GM18861 (cell line): ENCODE results near the gene KCNE2.
A peak's percentile ranks its signal among the peaks of the same experiment; 100 is the strongest.

Experiments
- ATAC-seq: cut with Tn5 transposase; IDR thresholded peaks from one replicate; pipeline ENCODE4 v1.9.1; 2021; ENCODE audit not compliant: unreplicated experiment

Gene KCNE2, protein sequence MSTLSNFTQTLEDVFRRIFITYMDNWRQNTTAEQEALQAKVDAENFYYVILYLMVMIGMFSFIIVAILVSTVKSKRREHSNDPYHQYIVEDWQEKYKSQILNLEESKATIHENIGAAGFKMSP

DNA sequence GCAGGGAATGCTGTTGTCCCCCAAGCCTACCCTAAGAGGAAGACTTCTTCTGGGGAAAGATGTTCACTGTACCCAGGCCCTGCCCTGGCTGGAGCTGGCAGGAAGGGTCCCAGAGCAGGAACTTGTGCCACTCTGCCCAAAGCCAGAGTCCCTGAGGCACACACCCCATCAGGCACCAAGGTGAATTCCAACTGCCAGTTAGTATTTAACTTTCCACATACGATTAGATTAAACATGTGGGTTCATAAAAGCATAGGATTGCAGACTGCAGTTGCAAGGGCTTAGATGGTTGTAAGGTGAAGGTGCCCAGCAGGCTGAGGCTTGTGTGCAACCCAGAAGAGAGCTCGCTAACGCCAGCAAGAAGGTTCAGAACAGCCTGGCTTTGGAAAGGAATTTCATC is at the start of gene KCNE2:
KCNE2 (plus strand) TSS at position 274 of the 400 bp plus-strand sequence. CDS start 6,473 bp downstream, outside the sequence.
- ATAC-seq: no peak

DNA sequence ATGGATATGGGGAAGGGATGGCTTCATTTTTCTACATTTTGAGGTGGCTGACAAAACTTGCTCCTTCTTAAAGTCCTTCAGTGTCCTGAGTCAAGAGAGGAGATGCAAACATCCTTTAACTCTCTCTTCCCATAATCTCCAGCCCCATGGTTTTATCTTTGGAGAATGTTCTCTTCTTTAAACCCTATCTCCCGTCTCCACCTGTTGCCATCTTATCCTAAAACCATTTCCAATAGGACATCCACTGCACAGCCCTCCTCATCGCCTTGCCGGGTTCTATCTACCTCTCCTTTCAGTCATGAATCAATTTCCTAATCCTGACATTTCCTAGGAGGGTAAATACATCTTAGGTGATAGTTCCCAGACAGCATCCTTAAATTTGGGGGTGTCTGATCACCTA is 44.2 kb upstream of the KCNE2 start:
- no peak for ATAC-seq

DNA sequence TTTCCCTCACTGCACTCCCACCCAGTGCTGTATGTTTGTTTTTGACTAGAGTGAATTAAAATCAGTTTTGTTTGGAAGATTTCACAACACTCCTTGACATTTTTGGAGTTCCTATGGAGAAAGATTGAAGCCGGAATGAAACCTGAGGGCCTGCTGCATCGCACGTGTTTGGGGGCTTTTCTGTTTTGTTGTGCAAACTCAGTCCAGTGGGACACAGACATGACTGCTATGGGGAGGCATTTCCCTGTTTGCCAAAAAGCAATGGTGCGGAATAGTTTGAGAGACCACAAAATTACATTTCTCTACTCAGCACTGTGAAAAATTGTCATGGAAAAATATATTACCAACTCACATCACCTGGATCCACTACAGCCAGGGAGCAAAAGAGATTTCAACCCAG is 43.8 kb upstream of the KCNE2 start:
- ATAC-seq: no peak

DNA sequence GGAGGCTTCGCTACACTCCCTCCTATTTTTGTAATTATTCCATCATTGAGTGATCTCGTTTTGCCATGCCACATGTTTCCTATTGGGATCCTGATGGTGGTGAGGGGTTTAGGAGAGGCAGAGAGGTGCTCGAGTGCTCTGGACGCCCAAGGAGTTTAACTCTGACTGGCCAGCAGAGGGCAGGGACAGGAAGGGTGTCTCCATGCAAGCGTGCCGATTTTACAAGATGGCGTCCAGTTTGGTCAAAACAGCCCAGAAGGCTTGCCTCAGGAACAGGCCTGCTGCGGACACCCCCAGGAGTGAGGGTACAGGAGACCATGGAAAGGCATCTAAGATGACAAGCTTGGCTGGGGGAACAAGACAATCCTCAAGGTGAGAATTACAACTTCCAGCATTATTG is 33.8 kb upstream of the KCNE2 start:
- ATAC-seq: no peak

DNA sequence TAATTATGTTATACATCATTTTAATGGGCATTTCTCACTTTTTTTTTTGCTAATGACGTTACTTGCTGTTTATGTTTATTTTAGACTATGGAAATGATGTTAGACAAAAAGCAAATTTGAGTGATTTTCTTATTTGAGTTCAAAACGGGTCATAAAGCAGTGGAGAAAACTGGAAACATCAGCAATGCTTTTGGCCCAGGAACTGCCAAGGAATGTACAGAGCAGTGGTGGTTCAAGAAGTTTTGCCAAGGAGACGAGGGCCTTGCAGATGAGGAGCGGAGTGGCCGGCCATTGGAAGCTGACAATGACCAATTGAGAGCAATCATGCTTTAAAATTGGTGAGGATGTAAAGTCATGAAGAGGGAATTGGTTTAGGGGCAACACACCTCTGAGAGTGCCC is 32.1 kb upstream of the KCNE2 start:
- no peak for ATAC-seq

DNA sequence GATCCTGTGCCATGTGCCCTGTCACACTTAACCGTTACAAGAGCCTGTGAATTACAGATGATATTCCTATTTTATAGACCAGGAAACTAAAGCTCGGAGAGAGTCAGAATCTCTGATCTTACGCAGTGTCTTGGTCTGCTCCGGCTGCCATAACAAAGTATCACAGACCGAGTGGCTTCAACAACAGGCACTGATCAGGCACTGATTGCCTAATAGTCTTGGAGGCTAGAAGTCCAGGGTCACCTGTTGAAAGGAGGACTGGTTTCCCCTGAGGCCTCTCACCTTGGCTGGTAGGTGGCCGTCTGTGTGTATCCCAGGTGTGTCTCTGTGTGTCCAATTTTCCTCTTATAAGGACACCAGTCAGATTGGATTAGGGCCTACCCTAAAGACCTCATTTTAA is 31.5 kb upstream of the KCNE2 start:
- ATAC-seq: no peak

DNA sequence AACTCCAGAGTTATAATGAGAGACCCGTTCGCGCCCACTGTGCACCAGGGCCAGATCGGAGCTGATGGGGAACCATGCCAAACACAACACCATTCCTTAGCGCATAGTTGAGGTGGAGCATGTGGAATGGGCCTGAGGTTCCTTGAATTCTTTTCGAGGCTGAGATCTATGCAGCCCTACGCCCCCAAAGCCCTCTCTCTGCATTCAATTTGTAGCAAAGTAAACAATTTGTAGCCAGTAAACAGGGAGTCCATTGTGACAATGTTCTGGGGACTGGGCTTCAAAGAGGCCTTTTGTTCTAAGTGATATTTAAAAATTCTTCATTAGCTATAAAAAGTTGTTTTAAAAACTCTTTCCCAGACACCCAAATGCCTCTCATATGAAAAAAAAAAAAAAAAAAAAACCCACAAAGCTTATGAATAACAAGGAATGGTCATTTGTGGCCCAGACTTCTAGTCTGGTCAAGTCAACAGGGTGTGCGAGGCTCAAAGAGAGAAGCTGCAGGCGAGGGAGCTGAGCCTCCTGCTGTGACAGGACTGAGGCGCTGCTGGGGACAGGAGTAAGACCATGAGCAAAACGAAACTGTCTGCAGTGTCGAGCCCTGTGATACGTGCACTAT is 30.6 kb upstream of the KCNE2 start:
- ATAC-seq: no peak

DNA sequence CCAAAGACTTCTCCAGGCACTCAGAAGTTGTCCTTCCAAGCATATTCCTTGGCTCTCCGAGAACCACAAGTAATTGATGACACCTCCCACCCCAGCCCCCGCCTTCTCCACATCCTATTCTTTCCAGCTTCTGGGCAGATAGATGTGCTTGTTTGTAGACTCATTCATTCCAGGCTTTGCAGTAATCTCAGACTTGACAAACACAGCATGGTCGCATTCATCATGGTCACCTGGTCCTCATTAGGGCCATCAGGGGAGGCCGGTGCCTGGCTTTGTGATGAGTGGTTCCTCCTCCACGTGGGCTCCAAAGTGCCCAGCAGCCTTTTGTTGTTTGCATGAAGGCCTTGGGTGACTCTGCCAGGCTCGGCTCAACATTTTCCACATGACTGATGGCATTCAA is 28.5 kb upstream of the KCNE2 start:
- no peak for ATAC-seq

DNA sequence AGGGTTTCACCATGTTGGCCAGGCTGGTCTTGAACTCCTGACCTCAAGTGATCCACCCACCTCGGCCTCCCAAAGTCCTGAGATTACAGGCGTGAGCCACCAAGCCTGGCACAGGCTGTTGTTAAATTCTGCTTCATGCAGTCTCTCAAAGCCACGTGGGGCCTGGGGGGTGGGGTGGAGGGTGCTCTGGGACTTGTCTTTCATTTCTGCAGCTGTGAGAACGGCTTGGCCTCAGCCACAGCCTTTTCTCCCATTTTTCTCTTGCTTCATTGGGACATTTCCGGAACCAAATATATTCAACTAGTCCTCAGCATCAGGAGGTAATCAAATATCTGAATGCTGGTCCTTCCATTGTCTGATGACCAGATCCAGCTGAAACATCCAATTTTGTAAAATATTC is 27.6 kb upstream of the KCNE2 start:
- ATAC-seq: no peak

DNA sequence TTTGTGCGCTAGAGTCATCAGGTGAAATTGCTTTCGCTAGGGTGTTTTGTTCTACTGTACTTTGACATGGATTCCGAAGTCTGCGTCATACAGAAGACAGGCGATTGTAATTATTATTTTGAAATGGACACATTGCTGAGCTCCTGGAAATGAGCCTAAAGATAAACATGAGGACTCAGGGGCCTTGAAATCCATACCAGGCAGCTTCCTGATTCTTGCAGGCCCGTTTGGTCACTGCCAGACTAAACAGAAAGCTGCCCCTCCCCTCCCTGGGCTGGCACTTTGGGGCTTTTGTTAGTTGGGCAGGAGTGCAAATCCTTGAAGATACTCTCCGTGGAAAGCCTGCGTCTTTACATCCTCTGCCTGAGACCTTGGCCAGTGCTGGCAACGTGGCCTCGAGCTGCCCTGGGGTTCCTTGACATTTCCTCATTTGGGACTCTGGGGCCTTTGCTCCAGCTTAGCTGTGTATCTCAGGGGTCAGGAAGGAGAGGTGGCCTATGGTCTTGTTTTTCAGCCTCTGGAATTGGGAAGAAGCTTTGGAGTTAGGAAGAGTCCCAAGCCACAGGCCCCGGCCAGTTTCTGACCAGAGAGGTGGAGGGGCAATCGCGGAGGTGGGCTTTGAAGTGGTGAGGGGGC is 26.9 kb upstream of the KCNE2 start:
- ATAC-seq: no peak

DNA sequence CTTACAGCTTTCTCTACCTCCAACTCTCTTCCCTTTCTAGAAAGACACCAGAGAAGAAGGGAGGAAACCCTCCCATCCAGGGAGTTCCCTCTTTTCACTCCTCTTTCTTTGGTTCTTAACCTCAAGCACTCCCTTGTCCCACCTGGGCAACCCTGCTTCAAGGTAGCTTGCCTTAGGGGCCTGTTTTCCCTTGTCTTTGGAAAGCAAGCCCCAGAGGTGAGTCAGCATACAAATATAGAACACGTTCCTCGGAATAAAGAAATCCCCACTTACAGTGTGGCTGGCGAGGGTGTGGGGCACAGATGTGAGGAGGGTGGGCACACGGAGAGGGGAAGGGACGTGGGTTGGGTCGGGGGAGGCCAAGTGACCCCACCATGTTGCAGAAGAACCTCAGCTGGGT is 26.1 kb upstream of the KCNE2 start:
- no peak for ATAC-seq

DNA sequence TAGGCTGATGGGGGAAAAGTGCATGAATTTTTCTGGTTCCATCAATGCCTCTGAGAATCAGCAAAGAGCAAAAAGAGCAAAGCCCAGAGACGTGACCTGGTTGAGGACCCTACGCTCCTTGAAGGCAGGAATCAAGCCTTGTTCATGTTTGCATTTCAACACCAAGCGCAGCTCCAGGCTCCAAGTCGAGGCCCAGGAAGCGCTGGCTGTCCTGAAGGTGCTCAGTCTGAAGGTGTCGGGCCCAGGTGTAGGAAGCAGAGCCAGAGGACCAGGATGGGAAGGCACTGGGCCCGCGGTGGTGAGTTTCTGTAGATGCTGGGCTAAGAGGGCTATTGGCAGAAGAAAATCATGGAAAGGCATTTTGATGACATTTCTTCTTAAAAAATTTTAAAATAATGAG is 25.6 kb upstream of the KCNE2 start:
- no peak for ATAC-seq

DNA sequence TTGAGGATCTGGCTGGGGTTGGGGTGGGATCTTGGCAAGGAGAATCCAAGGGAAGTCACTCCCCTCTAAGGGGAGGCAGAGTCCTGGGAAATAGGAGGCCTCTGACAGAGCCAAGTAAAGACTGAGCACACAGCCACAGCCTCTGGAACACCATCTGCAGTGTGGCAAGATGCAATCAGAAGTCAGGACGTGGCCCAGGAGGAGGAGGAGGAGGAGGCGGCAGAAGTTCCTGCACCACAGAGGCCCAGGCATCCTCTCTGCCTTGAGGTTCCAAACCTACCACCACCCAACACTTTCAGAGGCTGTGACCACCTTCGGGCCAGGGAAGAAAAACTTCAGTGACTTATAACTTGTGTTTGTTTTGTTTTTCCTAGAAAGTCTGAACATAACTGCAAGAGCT is 23.7 kb upstream of the KCNE2 start:
- ATAC-seq: no peak

DNA sequence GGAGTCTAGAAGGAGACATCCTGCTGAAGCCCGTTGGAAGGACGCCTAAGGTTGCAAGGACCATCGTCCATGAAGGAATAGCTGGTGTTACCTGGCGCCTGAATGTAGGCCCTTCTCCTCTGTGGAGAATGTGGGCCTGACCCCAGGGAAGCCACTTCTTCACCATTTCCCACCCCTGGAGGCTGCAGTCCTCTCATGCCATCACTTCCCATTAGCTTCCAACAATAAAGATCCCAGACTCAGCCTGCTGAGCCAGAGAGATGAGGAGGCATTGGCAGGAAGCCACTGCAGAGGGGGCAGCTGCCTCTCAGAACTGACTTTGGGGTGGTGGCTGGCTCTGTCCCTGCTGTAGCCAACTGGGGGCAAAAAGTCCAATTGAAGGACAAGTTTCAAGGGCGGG is 21.3 kb upstream of the KCNE2 start:
- no peak for ATAC-seq

DNA sequence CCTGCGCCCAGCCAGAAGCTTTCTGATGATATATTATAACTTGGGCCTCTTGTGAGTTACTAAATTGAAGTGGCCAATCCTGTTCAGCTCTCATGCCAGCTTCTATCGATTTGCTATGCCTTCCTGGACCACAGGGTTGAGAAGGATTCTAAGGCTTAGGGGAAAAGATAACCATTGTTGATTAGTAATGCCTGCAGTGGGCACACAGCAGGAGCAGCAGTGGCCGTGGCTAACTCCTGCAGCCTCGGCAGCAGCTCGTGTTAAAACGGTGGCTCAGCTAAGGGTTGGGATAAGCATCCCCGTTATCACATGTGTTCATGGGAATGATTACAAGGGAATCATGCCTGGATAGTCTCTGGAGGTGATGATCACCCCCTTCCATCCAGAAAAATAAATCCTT is 20.5 kb upstream of the KCNE2 start:
- ATAC-seq: no peak

DNA sequence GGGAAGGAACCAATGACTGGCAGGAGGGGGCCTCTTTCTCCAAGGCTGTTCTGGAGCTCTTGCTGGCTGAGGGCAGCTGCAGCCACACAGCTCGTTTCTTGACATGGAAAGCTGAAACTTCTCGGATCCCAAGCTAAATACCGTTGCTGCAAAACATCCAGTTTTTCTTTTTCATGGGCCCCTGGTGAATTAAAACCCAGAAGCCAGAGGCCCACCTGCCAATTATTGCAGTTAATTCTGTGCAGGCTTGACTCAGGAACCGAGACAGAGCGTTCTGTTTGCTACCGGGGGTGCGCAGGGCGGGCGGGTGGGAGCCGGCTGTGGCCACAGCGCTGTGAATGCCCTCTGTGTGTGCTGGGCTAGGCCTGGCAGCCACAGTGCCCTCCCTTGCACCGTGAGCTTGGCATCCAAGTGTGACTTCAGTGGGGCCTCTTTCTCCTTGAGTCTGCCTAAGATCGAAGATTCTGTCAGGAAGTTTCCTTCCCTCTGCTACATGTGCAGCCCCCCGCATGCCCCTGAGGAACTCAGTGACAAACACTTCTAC is 19.9 kb upstream of the KCNE2 start:
- no peak for ATAC-seq

DNA sequence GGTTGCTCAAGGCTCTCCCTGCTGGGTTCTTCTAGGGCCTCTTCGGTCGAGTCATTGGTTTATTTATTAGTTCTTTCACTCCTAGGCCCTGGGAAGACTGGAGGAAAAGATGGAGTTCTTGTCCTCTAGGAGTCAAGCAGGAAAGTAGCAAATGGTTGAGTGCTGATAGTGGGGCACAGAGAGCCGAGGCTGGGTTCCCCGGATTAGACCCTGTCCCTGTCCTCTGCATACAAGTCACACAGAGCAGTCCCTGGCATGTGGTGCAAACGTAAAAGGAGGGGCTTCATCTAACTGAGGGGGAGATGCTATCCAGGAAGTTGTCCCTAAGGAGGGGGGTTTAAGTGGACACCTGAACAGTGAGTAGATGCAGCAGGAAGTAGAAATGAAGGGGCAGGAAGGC is 19.2 kb upstream of the KCNE2 start:
- no peak for ATAC-seq

DNA sequence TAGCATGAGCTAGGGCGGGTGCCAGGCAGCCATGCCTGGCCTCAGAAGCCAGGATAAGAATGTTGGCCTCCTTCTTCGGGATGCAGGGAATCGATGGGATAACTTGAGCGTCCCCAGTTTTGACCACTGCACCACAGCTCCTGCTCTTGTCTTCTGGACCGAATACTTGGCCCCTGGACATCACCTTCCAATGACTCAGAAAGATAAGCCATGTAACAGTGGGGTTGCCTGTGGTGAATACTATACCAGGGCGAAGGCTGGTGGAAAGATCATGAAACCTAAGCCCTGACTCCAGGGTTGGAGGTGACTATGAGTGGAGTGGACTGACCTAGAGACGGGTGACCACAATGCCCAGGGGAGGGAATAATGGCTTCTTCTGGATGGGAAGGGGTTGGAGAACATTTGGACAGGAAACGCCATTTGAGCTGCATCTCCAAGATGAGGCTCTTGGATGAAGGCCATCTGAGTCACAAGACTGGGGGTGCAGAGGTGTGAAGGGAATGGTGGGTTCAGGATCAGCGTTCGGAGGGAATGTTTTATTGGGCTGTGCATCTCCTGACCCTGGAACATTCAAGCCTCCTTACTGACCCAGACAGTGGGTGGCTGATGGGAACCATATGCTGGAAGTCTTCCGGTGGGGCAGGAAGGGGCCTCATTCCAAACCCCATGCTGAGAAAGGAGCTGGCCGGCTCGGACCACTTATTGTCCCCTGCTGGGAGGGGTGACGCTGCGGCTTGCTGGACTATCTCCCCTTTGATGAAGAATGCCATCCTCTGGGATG is 18.5 kb upstream of the KCNE2 start:
- no peak for ATAC-seq

DNA sequence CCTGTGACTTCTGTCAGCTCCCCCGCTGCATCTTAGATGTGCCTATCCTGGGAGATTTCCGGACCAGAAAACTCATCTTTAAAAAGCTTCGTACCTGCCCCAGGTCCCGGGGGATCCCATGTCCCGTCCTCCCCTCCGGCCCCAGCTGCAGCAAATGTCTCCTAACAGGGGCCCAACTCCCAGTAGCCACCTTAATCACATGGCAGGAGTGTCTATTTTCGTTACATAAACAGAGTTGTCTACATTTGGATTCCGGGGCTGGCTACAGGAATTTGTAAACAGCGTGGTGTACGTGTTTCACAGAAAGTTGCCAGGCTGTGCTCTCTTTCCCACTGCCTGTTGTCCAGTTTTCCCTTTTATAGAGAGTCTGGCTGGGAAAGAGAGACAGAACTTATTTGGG is 17.9 kb upstream of the KCNE2 start:
- ATAC-seq: no peak

DNA sequence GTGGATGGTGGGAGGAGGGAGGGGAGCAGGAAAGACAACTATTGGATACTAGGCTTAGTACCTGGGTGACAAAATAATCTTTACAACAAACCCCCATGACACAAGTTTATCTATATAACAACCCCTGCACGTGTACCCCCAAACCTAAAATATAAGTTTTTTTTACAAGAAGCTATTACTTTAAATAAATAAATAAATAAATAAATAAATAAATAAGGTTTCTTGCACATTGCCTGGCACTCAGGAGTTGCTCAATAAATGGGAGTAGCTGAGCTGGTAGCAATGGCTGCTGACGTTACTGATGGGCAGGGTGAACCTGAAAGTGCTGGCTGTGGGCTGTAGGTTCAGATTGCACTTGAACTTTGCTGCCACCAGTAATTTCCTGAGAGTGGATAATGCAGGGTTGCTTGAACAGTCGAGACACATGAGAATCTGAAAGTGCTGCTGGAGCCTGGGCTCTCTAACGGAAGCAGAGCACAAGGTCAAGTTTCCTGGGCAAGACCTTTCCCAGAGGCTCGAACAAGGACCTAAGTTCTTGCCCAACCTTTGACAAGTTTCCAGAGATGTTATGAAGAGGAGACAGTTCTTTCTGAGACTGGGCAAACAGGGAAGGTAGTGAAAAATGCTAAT is 14.8 kb upstream of the KCNE2 start:
- ATAC-seq: no peak

DNA sequence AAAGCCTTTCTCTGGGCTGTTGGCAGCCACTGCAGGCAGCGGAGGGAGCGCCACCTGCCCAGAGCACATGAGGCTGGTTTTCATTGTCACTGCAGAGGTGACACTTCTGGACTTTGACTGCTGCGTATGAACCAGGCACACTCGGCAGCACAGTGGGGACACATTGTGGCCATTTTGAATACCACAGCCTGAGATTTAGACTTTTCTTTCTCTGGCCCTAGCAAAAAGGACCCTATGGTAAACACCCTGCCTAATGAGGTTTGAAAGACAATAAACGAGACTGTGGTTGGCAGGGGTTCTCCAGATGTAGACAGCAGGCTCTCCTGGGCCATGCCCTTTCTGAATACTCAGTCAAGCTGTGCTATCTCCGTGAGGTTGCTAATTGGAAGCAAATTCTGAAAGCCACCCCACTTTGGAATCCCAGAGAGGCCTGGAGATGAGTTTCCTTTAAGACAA is 12.0 kb upstream of the KCNE2 start:
- peak; percentile 75 for ATAC-seq
